NB4 (cell line): ENCODE measurements around the gene CALY.

Source experiments
- MYC ChIP-seq: IDR thresholded peaks from 2 replicates; pipeline ENCODE4 v1.6.1; 2011; ENCODE audit warnings: low read depth, low read length
- POLR2A ChIP-seq: IDR thresholded peaks from 2 replicates; pipeline ENCODE4 v1.6.1; 2011; ENCODE audit warnings: mild to moderate bottlenecking; ENCODE audit not compliant: insufficient read length; ENCODE audit errors: extremely low read depth
- TF ChIP-seq, protein P1 (sequence below): IDR thresholded peaks from one replicate; pipeline ENCODE4 v1.5.1; 2012; ENCODE audit warnings: low read depth, low read length
- TF ChIP-seq, protein P2 (sequence below): IDR thresholded peaks from 2 replicates; pipeline ENCODE4 v1.6.1; 2011; ENCODE audit warnings: low read depth, low read length

DNA sequence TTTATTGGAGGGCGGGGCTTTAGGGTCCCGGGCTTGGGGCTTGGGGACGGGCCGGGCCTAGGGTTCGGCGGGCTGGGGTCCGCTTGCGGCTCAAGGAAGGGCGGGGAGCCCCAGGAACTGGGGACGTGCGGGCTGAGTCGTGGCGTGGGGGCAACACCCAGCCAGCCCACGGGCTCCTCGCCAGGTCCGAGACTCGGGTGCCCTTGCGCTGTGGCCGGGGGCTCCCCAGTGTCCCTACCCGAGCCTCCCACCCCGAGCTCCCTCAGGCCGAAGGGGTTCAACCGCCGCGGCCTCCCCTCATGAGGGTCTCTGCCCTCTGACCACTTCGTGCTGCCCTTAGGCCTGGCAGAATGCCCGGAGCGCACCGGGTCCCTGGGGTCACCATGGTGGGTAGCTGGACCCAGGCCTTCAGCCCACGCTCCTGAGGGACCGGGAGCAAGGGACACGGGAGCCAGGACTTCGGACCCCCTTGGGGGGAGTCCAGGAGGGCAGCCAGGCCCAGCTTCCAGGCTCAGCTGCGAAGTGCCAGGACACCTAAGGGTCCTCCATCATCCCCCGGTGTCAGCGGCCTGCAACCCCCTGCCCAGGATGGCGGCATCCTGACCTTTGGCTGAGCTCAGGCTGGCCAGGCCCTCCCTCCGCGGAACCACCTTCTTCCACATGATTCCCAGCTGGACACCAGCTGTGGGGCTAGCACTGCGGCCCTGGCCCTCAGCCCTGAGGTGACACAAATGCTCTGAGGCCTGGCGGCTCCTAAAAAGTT lies 21.6 kb upstream of the CALY start:
- TF ChIP-seq, protein P1, sequence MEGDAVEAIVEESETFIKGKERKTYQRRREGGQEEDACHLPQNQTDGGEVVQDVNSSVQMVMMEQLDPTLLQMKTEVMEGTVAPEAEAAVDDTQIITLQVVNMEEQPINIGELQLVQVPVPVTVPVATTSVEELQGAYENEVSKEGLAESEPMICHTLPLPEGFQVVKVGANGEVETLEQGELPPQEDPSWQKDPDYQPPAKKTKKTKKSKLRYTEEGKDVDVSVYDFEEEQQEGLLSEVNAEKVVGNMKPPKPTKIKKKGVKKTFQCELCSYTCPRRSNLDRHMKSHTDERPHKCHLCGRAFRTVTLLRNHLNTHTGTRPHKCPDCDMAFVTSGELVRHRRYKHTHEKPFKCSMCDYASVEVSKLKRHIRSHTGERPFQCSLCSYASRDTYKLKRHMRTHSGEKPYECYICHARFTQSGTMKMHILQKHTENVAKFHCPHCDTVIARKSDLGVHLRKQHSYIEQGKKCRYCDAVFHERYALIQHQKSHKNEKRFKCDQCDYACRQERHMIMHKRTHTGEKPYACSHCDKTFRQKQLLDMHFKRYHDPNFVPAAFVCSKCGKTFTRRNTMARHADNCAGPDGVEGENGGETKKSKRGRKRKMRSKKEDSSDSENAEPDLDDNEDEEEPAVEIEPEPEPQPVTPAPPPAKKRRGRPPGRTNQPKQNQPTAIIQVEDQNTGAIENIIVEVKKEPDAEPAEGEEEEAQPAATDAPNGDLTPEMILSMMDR = no peak
- TF ChIP-seq POLR2A = no peak
- no peak for TF ChIP-seq MYC
- TF ChIP-seq, protein P2, sequence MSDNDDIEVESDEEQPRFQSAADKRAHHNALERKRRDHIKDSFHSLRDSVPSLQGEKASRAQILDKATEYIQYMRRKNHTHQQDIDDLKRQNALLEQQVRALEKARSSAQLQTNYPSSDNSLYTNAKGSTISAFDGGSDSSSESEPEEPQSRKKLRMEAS = no peak
